Suprapubic skin (tissue), 4 donors: ENCODE measurements around the gene EIF2D. TPM values are rescaled to one million over a fixed set of nuclear protein-coding genes. Genes with fewer than 3 reads are reported as not detected.
A peak's percentile ranks its signal among the peaks of the same experiment; 100 is the strongest.

Source experiments
- DNase-seq, 2 donors: peaks; one replicate each; pipeline ENCODE4 v3.0.0-alpha.2; 2019; ENCODE audit warnings: low spot score in 2 of 2
- H3K27ac ChIP-seq: fragments of 200-600 bp; sonication (generic); one replicate; pipeline ENCODE4 v1.5.1; 2019
- H3K27me3 ChIP-seq: fragments of 200-600 bp; sonication (generic); one replicate; pipeline ENCODE4 v1.5.1; 2019
- H3K36me3 ChIP-seq: fragments of 200-600 bp; sonication (generic); one replicate; pipeline ENCODE4 v1.5.1; 2019
- H3K4me1 ChIP-seq: fragments of 200-600 bp; sonication (generic); one replicate; pipeline ENCODE4 v1.5.1; 2019
- H3K4me3 ChIP-seq: fragments of 200-600 bp; sonication (generic); one replicate; pipeline ENCODE4 v1.5.1; 2019; ENCODE audit warnings: mild to moderate bottlenecking
- H3K9me3 ChIP-seq: fragments of 200-600 bp; sonication (generic); one replicate; pipeline ENCODE4 v1.5.1; 2019
- EP300 ChIP-seq: sonication (generic); formaldehyde crosslinking; IDR thresholded peaks from one replicate; pipeline ENCODE4 v1.6.1; 2017; ENCODE audit warnings: antibody characterized with exemption
- POLR2A ChIP-seq, 2 donors: fragments of 450-650 bp; IDR thresholded peaks; one replicate each; pipeline ENCODE4 v1.6.1; 2017; ENCODE audit warnings: antibody characterized with exemption in 2 of 2, mild to moderate bottlenecking in 2 of 2, moderate library complexity in 2 of 2
- POLR2AphosphoS5 ChIP-seq, 3 donors: sonication (generic); formaldehyde crosslinking; IDR thresholded peaks; one replicate each; pipeline ENCODE4 v1.6.1; 2017; ENCODE audit warnings: antibody characterized with exemption in 3 of 3
- WGBS: methylation state at CpG from one replicate; pipeline ENCODE4 v1.1.5; 2018; 5-methylcytosine and 5-hydroxymethylcytosine counted together
- total RNA-seq, 4 donors: library from RNA; depleted of rRNA; stranded (reverse); fragments of >200 nt; gene quantifications; one replicate each; pipeline ENCODE4 v1.1.0, GENCODE V29; 2016
- TF ChIP-seq, protein P1 (sequence below), 2 donors: fragments of 200-600 bp in 1 of 2; fragments of 450-650 bp in 1 of 2; sonication (generic) in 1 of 2; IDR thresholded peaks; one replicate each; pipeline ENCODE4 v1.5.1; 2016 to 2019; ENCODE audit warnings: antibody characterized with exemption in 2 of 2, mild to moderate bottlenecking in 1 of 2, moderate library complexity in 1 of 2

Gene EIF2D
- total RNA-seq, 4 donors from 2014 or later, result 55.0 to 69.1 (median 61.1) TPM

DNA sequence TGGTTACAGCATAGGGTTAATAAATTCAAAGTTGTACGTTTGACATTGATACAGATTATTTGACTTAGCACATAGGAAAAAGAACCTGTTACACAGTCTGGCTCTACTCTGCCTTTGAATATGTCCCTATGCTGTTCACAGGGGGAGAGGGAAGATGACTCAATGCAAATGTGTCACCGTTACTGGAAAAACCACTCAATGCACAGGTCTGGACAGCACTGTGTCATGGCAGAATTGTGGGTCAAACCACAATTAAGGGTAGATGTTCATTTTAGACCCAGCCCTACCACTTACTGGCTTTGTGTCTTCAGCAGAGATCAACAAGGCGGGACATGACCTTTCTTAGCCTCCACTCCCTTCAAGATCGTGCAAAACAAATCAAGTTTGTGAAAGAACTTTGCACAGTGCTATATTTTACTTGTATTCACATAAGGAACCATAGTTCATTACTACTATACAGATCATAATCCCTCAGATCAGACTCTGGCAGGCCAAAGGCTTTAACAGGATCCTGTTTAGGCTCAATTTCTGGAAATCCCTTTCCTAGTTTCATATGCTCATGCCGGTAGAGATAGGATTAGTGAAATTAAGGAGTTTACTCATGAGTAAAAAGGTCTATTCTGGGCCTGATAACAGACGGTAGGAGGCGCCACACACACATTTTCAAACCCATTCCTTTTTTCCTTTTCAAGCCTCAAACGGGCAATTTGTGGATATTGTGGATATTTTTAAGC, 22.1 kb downstream of the EIF2D start:
- H3K36me3 ChIP-seq, result peaks cover 81% of the 10 kb centered on the region
- H3K4me1 ChIP-seq, result peaks cover 54% of the 10 kb centered on the region

DNA sequence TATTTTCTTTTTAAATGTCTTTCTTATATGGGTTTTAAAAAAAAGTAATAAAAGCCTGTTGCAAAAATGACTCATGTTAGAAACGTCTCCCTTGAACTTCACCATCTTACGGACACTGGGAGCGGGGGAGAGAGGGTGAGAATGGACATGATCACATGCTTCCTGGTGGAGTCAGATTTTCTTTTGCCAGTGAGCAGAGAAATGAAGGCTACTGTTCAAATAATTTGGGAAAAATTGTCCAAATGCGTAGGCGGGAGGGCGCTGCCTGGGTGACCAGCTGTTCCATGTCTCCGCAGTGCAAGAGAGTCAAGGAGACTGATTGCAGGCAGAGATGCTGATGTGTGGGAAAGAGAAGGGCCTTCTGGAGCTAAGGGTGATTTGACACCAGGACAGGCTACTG, 23.1 kb downstream of the EIF2D start:
- Histone ChIP-seq H3K27me3 (no peaks in the 10 kb centered on the region), H3K27ac (peak overlapping the region; percentile 88), H3K9me3 (no peaks in the 10 kb centered on the region), H3K4me3 (no peak overlapping the region), H3K36me3 (peaks cover 78% of the 10 kb centered on the region), H3K4me1 (peaks cover 64% of the 10 kb centered on the region)
- WGBS, result 57% methylated on average over 7 of the region's 7 CpGs
- no peak for DNase-seq
- TF ChIP-seq POLR2AphosphoS5 (IDR thresholded peaks at IDR 0.05) (no peak), EP300 (no peak), POLR2A (IDR thresholded peaks at IDR 0.05) (no peak)
- TF ChIP-seq, protein P1, sequence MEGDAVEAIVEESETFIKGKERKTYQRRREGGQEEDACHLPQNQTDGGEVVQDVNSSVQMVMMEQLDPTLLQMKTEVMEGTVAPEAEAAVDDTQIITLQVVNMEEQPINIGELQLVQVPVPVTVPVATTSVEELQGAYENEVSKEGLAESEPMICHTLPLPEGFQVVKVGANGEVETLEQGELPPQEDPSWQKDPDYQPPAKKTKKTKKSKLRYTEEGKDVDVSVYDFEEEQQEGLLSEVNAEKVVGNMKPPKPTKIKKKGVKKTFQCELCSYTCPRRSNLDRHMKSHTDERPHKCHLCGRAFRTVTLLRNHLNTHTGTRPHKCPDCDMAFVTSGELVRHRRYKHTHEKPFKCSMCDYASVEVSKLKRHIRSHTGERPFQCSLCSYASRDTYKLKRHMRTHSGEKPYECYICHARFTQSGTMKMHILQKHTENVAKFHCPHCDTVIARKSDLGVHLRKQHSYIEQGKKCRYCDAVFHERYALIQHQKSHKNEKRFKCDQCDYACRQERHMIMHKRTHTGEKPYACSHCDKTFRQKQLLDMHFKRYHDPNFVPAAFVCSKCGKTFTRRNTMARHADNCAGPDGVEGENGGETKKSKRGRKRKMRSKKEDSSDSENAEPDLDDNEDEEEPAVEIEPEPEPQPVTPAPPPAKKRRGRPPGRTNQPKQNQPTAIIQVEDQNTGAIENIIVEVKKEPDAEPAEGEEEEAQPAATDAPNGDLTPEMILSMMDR (IDR thresholded peaks at IDR 0.05), result no peak

More for the DNA sequence above, 22.1 kb downstream of the EIF2D start:
- peak overlapping the region; percentile 16 for H3K27ac ChIP-seq
- H3K9me3 ChIP-seq, result no peaks in the 10 kb centered on the region
- no peak for DNase-seq
- no peak overlapping the region for H3K4me3 ChIP-seq
- H3K27me3 ChIP-seq, result no peaks in the 10 kb centered on the region
- TF ChIP-seq POLR2AphosphoS5 (IDR thresholded peaks at IDR 0.05) (no peak), POLR2A (IDR thresholded peaks at IDR 0.05) (no peak), EP300 (no peak)
- TF ChIP-seq, protein P1 (IDR thresholded peaks at IDR 0.05), result no peak
- 58% methylated on average over 8 of the region's 8 CpGs for WGBS

DNA sequence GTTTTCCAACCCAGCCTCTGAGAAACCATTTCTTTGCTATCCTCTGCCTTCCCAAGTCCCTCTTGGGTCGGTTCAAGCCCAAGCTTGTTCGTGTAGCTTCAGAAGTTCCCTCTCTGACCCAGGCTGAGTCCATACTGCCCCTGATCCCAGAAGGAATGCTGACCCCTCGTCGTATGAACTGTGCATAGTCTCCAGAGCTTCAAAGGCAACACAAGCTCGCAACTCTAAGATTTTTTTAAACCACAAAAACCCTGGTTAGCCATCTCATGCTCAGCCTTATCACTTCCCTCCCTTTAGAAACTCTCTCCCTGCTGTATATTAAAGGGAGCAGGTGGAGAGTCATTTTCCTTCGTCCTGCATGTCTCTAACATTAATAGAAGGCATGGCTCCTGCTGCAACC, 23.8 kb downstream of the EIF2D start:
- Histone ChIP-seq H3K27me3 (no peaks in the 10 kb centered on the region), H3K36me3 (peaks cover 71% of the 10 kb centered on the region), H3K4me3 (no peak overlapping the region), H3K27ac (peak overlapping the region; percentile 88), H3K4me1 (peaks cover 71% of the 10 kb centered on the region), H3K9me3 (no peaks in the 10 kb centered on the region)
- no peak for TF ChIP-seq EP300
- TF ChIP-seq, protein P1 (IDR thresholded peaks at IDR 0.05), result no peak
- TF ChIP-seq POLR2AphosphoS5 (IDR thresholded peaks at IDR 0.05), result no peak
- TF ChIP-seq POLR2A (IDR thresholded peaks at IDR 0.05), result no peak
- 88% methylated on average over 6 of the region's 6 CpGs for WGBS
- no peak for DNase-seq

DNA sequence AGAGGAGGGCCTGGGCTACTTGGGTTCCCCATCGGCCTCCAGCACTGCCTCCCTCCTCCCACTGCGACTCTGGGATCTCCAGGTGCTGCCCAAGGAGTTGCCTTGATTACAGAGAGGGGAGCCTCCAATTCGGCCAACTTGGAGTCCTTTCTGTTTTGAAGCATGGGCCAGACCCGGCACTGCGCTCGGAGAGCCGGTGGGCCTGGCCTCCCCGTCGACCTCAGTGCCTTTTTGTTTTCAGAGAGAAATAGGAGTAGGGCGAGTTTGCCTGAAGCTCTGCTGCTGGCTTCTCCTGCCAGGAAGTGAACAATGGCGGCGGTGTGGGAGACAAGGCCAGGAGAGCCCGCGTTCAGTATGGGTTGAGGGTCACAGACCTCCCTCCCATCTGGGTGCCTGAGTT, 24.4 kb downstream of the EIF2D start:
- no peak for DNase-seq
- 83% methylated on average over 12 of the region's 14 CpGs for WGBS
- Histone ChIP-seq H3K4me3 (no peak overlapping the region), H3K4me1 (peaks cover 76% of the 10 kb centered on the region), H3K27me3 (no peaks in the 10 kb centered on the region), H3K36me3 (peaks cover 65% of the 10 kb centered on the region), H3K9me3 (no peaks in the 10 kb centered on the region), H3K27ac (peak overlapping the region; percentile 88)
- TF ChIP-seq POLR2AphosphoS5 (IDR thresholded peaks at IDR 0.05) (no peak), EP300 (no peak), POLR2A (IDR thresholded peaks at IDR 0.05) (no peak)
- TF ChIP-seq, protein P1 (IDR thresholded peaks at IDR 0.05), result no peak

DNA sequence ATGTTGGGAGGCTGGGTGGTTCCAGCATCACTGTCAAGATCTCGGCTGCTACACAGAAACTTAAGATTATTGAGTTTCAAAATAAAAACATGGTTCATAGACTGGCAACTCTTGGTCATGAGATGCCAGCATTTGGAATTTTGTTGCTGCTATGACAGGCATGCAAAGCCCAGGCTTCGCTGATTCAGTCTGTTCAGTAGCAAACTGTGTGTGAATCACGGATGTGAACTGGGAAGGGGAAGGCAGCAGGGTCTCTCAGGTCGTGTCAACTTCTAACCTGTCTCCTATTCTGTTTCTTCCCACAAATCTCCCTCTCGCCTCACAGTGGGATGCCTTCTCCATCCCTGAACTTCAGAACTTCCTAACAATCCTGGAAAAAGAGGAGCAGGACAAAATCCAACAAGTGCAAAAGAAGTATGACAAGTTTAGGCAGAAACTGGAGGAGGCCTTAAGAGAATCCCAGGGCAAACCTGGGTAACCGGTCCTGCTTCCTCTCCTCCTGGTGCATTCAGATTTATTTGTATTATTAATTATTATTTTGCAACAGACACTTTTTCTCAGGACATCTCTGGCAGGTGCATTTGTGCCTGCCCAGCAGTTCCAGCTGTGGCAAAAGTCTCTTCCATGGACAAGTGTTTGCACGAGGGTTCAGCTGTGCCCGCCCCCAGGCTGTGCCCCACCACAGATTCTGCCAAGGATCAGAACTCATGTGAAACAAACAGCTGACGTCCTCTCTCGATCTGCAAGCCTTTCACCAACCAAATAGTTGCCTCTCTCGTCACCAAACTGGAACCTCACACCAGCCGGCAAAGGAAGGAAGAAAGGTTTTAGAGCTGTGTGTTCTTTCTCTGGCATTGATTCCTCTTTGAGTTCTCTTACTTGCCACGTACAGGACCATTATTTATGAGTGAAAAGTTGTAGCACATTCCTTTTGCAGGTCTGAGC, 25.5 kb downstream of the EIF2D start:
- DNase-seq, result no peak
- peaks cover 81% of the 10 kb centered on the region for H3K4me1 ChIP-seq

More for the DNA sequence above, 25.5 kb downstream of the EIF2D start:
- peak overlapping the region; percentile 88 for H3K27ac ChIP-seq
- no peaks in the 10 kb centered on the region for H3K27me3 ChIP-seq
- 49% methylated on average over 13 of the region's 13 CpGs for WGBS
- peaks cover 54% of the 10 kb centered on the region for H3K36me3 ChIP-seq
- no peak overlapping the region for H3K4me3 ChIP-seq
- no peaks in the 10 kb centered on the region for H3K9me3 ChIP-seq
- TF ChIP-seq POLR2A (IDR thresholded peaks at IDR 0.05) (no peak), EP300 (no peak)
- TF ChIP-seq, protein P1 (IDR thresholded peaks at IDR 0.05), result no peak
